Lower leg skin (tissue), 4 donors: Measurements from ENCODE around the gene MMP24. TPM values are rescaled to one million over a fixed set of nuclear protein-coding genes. Genes with fewer than 3 reads are reported as not detected.

ENCODE experiments used
- DNase-seq, 2 donors: peaks; one replicate each; pipeline ENCODE4 v3.0.0-alpha.2; 2019; ENCODE audit warnings: low spot score in 2 of 2
- H3K4me3 ChIP-seq: fragments of 200-600 bp; sonication (generic); 2 replicates; pipeline ENCODE4 v1.5.1; 2017; ENCODE audit warnings: mild to moderate bottlenecking, low read depth; ENCODE audit not compliant: poor library complexity, severe bottlenecking
- POLR2A ChIP-seq, 2 donors: fragments of 450-650 bp; IDR thresholded peaks; one replicate each; pipeline ENCODE4 v1.6.1; 2016 to 2017; ENCODE audit warnings: antibody characterized with exemption in 2 of 2, mild to moderate bottlenecking in 1 of 2, moderate library complexity in 1 of 2
- WGBS, 2 donors: methylation state at CpG; one replicate each; pipeline ENCODE4 v1.1.5; 2018; 5-methylcytosine and 5-hydroxymethylcytosine counted together
- intact Hi-C: fragments of 100-400 bp; cut with DNase I; formaldehyde crosslinking; loops from one replicate; pipeline ENCODE4 v1.15.0; 2023; ENCODE audit warnings: low total_unique reads
- total RNA-seq, 4 donors: library from RNA; depleted of rRNA; stranded (reverse); fragments of >200 nt; gene quantifications; one replicate each; pipeline ENCODE4 v1.1.0, GENCODE V29; 2016
- TF ChIP-seq, protein P1 (sequence below), 3 donors: fragments of 450-650 bp; IDR thresholded peaks; one replicate each; pipeline ENCODE4 v1.5.1; 2016; ENCODE audit warnings: antibody characterized with exemption in 3 of 3, mild to moderate bottlenecking in 3 of 3, moderate library complexity in 2 of 3

The MMP24 gene
- total RNA-seq, 4 donors from 2014 or later, result 0.11 to 0.71 (median 0.27) TPM; not detected in 1

DNA sequence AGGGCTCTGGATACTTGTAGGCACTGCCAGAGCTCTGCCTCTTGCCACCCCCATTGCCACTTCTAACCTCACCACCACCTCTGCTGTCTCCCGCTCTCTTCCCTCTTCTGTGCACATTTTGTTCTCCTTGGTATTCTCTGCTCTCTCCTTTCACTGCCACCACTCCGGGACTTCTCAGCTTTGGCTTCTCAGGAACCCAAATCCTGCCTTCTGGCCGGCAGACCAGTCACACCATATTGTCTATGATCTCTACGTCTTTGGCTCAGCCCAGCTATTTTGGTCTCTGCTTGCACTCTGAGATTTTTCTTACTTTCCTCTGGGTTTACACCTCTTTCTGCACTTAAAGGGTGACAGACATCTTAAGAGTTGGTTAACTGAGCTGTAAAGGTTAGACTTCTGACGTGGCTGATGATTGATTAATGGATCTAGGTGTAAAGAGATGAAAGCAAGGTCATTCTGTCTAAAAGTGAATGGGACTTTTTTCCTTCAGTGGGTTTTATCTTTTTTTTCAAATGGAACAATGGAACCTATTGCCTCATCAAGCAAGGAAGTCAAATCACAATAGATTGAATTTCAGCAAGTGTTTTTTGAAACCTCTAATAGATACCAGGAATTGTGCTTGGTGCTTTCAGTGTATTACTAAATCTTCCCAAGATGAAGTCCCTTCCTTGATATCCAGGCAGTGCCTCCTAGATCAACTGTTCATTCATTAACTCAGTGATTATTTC, 13.8 kb downstream of the MMP24 start:
- intact Hi-C loops, result no loop called here
- 77 to 80% methylated on average over 5 of the region's 5 CpGs for WGBS, 2 donors
- no peak for TF ChIP-seq POLR2A (IDR thresholded peaks at IDR 0.05)
- TF ChIP-seq, protein P1, sequence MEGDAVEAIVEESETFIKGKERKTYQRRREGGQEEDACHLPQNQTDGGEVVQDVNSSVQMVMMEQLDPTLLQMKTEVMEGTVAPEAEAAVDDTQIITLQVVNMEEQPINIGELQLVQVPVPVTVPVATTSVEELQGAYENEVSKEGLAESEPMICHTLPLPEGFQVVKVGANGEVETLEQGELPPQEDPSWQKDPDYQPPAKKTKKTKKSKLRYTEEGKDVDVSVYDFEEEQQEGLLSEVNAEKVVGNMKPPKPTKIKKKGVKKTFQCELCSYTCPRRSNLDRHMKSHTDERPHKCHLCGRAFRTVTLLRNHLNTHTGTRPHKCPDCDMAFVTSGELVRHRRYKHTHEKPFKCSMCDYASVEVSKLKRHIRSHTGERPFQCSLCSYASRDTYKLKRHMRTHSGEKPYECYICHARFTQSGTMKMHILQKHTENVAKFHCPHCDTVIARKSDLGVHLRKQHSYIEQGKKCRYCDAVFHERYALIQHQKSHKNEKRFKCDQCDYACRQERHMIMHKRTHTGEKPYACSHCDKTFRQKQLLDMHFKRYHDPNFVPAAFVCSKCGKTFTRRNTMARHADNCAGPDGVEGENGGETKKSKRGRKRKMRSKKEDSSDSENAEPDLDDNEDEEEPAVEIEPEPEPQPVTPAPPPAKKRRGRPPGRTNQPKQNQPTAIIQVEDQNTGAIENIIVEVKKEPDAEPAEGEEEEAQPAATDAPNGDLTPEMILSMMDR (IDR thresholded peaks at IDR 0.05), result no peak
- DNase-seq, result no peak
- no peak overlapping the region for H3K4me3 ChIP-seq

DNA sequence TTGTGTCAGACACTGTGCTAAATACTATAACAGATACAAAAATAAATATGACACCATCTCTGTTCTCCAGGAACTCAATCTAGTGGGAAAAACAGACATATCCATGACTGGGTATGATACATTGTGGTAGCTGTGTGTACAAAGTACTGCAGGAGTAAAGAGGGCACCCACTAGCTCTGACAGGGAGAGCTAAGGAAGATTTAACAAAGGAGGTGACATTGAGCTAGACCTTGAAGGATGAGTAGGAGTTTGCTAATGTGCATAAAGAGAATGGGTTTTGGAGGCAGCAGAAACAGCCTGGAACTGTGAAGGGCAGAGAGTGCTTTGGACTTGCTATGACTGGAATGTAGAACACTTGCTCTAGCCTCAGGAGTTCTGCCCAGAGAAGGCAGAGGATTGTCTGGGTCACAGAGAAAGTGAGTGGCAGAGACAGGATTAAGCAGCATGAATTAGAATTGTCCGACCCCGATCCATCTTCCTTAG, 14.4 kb downstream of the MMP24 start:
- TF ChIP-seq POLR2A (IDR thresholded peaks at IDR 0.05), result no peak
- TF ChIP-seq, protein P1 (IDR thresholded peaks at IDR 0.05), result no peak
- intact Hi-C loops, result no loop called here
- no peak for DNase-seq
- 89 to 97% methylated on average over 2 of the region's 2 CpGs for WGBS, 2 donors
- no peak overlapping the region for H3K4me3 ChIP-seq

DNA sequence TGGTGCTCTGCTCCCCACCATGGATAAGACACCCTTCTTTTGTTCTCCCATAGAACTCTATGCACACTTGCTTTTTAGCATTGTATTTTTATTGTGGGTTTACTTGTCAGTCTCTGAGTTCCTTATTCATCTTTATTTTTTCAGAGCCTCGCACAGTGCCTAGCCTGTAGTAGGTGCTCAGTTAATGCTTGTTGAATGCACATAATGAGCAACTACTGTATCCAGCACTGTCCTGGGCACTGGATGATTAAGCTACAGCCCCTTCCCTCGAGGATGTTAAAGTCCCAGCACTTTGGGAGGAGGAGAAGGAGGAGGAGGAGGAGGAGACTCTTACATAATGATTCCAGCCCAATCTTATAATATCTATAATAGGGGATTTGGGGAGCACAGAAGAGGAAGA, 16.8 kb downstream of the MMP24 start:
- 60 to 66% methylated on average over 2 of the region's 2 CpGs for WGBS, 2 donors
- no peak for TF ChIP-seq POLR2A (IDR thresholded peaks at IDR 0.05)
- TF ChIP-seq, protein P1 (IDR thresholded peaks at IDR 0.05), result no peak
- intact Hi-C loops, result no loop called here
- no peak overlapping the region for H3K4me3 ChIP-seq
- DNase-seq, result no peak

DNA sequence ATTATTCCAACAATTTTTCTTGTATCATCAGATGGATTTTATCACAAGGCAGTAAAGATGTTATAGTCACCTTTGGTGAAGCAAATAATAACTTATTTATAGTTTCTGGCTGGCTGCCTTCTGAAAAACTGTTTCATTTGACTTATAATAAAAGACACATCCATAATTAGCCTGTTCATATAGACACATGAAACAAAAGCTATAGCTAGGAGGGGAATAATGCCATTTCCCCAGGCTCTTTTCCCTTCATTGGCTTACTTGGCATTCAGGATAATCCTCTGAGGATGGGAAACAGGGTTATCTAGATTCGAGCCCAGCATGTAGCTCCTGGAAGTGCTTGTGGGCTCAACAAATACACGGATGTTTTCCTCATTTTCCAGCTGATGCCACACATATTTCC, 17.5 kb downstream of the MMP24 start:
- H3K4me3 ChIP-seq, result no peak overlapping the region
- intact Hi-C loops, result no loop called here
- WGBS, 2 donors, result 41% methylated on average over 2 of the region's 2 CpGs
- TF ChIP-seq, protein P1 (IDR thresholded peaks at IDR 0.05), result no peak
- no peak for TF ChIP-seq POLR2A (IDR thresholded peaks at IDR 0.05)
- no peak for DNase-seq

DNA sequence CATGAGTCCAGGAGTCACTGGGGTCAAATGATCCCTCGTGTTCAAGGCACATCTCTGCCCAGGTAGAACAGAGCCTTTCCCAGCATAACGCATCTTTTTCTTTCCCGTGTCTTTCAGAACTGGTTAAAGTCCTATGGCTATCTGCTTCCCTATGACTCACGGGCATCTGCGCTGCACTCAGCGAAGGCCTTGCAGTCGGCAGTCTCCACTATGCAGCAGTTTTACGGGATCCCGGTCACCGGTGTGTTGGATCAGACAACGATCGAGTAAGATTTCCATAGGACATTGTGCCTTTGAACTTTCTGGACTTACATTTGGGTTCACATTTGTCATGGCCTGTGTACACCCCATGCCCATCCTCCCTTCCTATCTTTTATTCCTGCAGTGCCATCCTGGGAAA, 20.2 kb downstream of the MMP24 start:
- intact Hi-C loops, result no loop called here
- WGBS, 2 donors, result 91 to 94% methylated on average over 12 of the region's 12 CpGs
- DNase-seq, result no peak
- no peak overlapping the region for H3K4me3 ChIP-seq
- TF ChIP-seq POLR2A (IDR thresholded peaks at IDR 0.05), result no peak
- TF ChIP-seq, protein P1 (IDR thresholded peaks at IDR 0.05), result no peak
